ENCODE measurements around the gene TMEM59.
"Not testable (repeated sequence)": the region's sequence is repeated elsewhere in the genome, so short reads cannot be mapped to it uniquely, and the experiment has no call there.

Gene TMEM59

GRCh38 chr1:54053745-54054437, 887 bp upstream of the TMEM59 start:
- DNase-seq (ENCODE audit: low read depth) = no peak

GRCh38 chr1:54052431-54052933, 522 bp downstream of the TMEM59 start:
- DNase-seq (ENCODE audit: low read depth) = no peak

GRCh38 chr1:54051933-54052430, 1.0 kb downstream of the TMEM59 start:
- no peak for DNase-seq (ENCODE audit: low read depth)

GRCh38 chr1:54050435-54050834, 2.6 kb downstream of the TMEM59 start:
- not testable (repeated sequence) for DNase-seq (ENCODE audit: low read depth)

GRCh38 chr1:54047384-54048305, 5.4 kb downstream of the TMEM59 start:
- no peak for DNase-seq (ENCODE audit: low read depth)

- DNase-seq (ENCODE audit: low read depth) = no peak
Measured at GRCh38 chr1:54046671-54047383, 6.2 kb downstream of the TMEM59 start.

- DNase-seq (ENCODE audit: low read depth) = no peak
Measured at GRCh38 chr1:54045496-54045895, 7.5 kb downstream of the TMEM59 start.

GRCh38 chr1:54041806-54042205, 11.2 kb downstream of the TMEM59 start:
- DNase-seq (ENCODE audit: low read depth) = no peak

- no peak for DNase-seq (ENCODE audit: low read depth)
Measured at GRCh38 chr1:54037476-54037875, 15.5 kb downstream of the TMEM59 start.

GRCh38 chr1:54028306-54029251, 24.4 kb downstream of the TMEM59 start:
- DNase-seq (ENCODE audit: low read depth) = no peak

- no peak for DNase-seq (ENCODE audit: low read depth)
Measured at GRCh38 chr1:54027848-54028247, 25.2 kb downstream of the TMEM59 start.

- not testable (repeated sequence) for DNase-seq (ENCODE audit: low read depth)
Measured at GRCh38 chr1:54024811-54025210, 28.2 kb downstream of the TMEM59 start.

- no peak for DNase-seq (ENCODE audit: low read depth)
Measured at GRCh38 chr1:54024358-54024757, 28.6 kb downstream of the TMEM59 start.

- DNase-seq (ENCODE audit: low read depth) = not testable (repeated sequence)
Measured at GRCh38 chr1:54019562-54020176, 33.3 kb downstream of the TMEM59 start.

- DNase-seq (ENCODE audit: low read depth) = no peak
Measured at GRCh38 chr1:54018635-54019034, 34.4 kb downstream of the TMEM59 start.

- no peak for DNase-seq (ENCODE audit: low read depth)
Measured at GRCh38 chr1:54017979-54018378, 35.0 kb downstream of the TMEM59 start, which contains the start of gene LDLRAD1. Gene LDLRAD1 (minus strand): TSS chr1:54018186. CDS start chr1:54018112, 74 bp downstream.

- DNase-seq (ENCODE audit: low read depth) = no peak
Measured at GRCh38 chr1:54016343-54017282, 36.4 kb downstream of the TMEM59 start.

- DNase-seq (ENCODE audit: low read depth) = no peak
Measured at GRCh38 chr1:54014009-54014629, 38.9 kb downstream of the TMEM59 start.
